Right atrium auricular region (tissue), 2 donors: ENCODE data around the gene CD109. TPM values are rescaled to one million over a fixed set of nuclear protein-coding genes. Genes with fewer than 3 reads are reported as not detected.

Experiments used
- DNase-seq: peaks from one replicate; pipeline ENCODE4 v3.0.0-alpha.2; 2019; ENCODE audit warnings: low spot score
- H3K27ac ChIP-seq, 2 donors: fragments of 200-600 bp; sonication (generic); 1 replicate in 1 of 2; 2 replicates in 1 of 2; pipeline ENCODE4 v1.5.1; 2016 to 2019
- H3K27me3 ChIP-seq, 2 donors: fragments of 200-600 bp; sonication (generic); one replicate each; pipeline versions ENCODE4 v1.5.1 to v1.6.0; 2017 to 2019
- H3K36me3 ChIP-seq: fragments of 200-600 bp; sonication (generic); one replicate; pipeline ENCODE4 v1.5.1; 2016
- H3K4me1 ChIP-seq, 2 donors: fragments of 200-600 bp; sonication (generic); one replicate each; pipeline versions ENCODE4 v1.5.1 to v1.6.0; 2017 to 2019
- H3K4me3 ChIP-seq, 2 donors: fragments of 200-600 bp; sonication (generic); 1 replicate in 1 of 2; 2 replicates in 1 of 2; pipeline ENCODE4 v1.5.1; 2017 to 2019; ENCODE audit warnings: mild to moderate bottlenecking in 1 of 2, moderate library complexity in 1 of 2
- H3K9me3 ChIP-seq, 2 donors: fragments of 200-600 bp; sonication (generic); one replicate each; pipeline ENCODE4 v1.5.1; 2019
- total RNA-seq, 2 donors: library from RNA; depleted of rRNA; stranded (reverse); fragments of >200 nt; gene quantifications; one replicate each; pipeline ENCODE4 v1.1.0, GENCODE V29; 2016
- TF ChIP-seq, protein P1 (sequence below), 2 donors: fragments of 200-600 bp; sonication (generic); IDR thresholded peaks; one replicate each; pipeline ENCODE4 v1.5.1; 2019; ENCODE audit warnings: antibody characterized with exemption in 2 of 2

Gene CD109
- total RNA-seq: 10 to 100 TPM; 18.7 to 30.1 TPM

DNA sequence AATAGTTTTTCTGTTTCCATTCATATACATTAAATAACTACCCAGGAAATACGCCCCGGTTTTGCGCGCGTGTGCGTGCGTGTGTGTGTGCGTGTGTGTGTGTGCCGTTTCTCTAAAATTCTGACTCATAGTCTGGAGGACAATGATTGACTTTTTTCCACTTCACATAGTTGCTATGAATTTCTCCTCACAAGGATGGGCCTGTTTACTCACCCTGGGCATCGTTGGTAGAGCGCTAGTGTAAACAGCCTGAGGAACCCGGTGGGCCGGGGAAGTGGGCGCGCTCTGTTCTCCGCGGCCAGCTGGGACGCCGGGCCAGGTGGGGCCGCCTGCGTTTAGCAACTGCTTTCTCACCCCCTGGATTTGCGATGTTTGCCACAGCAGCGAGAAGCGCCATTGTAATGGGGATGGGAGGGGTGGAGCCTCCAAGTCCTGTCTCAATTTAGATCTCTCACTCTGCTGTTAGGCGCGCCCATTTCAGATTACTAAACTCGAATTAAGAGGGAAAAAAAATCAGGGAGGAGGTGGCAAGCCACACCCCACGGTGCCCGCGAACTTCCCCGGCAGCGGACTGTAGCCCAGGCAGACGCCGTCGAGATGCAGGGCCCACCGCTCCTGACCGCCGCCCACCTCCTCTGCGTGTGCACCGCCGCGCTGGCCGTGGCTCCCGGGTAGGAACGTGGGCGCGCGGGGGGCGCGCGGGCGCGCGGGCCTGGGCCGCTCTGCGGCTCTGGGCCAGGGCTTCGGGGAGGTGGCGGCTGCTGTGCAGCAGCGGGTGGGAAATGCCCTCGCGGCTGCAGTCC is at the start of gene CD109:
TSS of gene CD109 (plus strand) at position 585 of the 803 bp plus-strand sequence. CDS start at position 598, 13 bp downstream.
- peak within 1 kb of the TSS; percentile 83 to 86 for H3K27ac ChIP-seq
- no peak for DNase-seq
- TF ChIP-seq, protein P1, sequence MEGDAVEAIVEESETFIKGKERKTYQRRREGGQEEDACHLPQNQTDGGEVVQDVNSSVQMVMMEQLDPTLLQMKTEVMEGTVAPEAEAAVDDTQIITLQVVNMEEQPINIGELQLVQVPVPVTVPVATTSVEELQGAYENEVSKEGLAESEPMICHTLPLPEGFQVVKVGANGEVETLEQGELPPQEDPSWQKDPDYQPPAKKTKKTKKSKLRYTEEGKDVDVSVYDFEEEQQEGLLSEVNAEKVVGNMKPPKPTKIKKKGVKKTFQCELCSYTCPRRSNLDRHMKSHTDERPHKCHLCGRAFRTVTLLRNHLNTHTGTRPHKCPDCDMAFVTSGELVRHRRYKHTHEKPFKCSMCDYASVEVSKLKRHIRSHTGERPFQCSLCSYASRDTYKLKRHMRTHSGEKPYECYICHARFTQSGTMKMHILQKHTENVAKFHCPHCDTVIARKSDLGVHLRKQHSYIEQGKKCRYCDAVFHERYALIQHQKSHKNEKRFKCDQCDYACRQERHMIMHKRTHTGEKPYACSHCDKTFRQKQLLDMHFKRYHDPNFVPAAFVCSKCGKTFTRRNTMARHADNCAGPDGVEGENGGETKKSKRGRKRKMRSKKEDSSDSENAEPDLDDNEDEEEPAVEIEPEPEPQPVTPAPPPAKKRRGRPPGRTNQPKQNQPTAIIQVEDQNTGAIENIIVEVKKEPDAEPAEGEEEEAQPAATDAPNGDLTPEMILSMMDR (IDR thresholded peaks at IDR 0.05): no peak
- H3K4me3 ChIP-seq: peak within 1 kb of the TSS; percentile 61 to 63
- H3K9me3 ChIP-seq: no peaks in the 10 kb centered on the region
- no peaks in the 10 kb centered on the region for H3K27me3 ChIP-seq
- H3K36me3 ChIP-seq: no peaks in the 10 kb centered on the region
- H3K4me1 ChIP-seq: peaks cover 0 to 24% of the 10 kb centered on the region in 2 donors

DNA sequence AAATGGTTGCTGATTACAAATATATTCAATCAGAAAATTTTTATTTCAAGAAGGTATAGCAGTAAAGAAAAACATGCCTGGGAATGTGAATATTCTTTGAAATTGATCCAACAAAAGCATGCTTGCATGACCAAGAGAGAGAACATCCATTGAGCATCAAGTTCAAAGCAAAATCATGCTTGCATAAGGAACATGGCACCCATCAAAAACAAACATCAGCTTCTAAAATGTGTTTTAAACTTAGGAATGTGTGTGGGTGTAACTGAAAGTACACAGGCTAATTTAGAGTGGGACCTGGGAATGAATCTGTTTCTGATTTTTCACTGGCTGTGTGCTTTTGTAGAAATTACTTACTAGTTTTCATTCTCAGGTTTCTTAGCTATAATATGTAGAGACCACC is 47.8 kb upstream of the CD109 start:
- DNase-seq: no peak
- Histone ChIP-seq H3K27ac (no peak overlapping the region), H3K9me3 (no peaks in the 10 kb centered on the region), H3K36me3 (peaks cover 13% of the 10 kb centered on the region), H3K4me1 (peaks cover 0 to 25% of the 10 kb centered on the region in 2 donors), H3K27me3 (no peaks in the 10 kb centered on the region), H3K4me3 (no peak overlapping the region)
- TF ChIP-seq, protein P1 (IDR thresholded peaks at IDR 0.05): no peak

DNA sequence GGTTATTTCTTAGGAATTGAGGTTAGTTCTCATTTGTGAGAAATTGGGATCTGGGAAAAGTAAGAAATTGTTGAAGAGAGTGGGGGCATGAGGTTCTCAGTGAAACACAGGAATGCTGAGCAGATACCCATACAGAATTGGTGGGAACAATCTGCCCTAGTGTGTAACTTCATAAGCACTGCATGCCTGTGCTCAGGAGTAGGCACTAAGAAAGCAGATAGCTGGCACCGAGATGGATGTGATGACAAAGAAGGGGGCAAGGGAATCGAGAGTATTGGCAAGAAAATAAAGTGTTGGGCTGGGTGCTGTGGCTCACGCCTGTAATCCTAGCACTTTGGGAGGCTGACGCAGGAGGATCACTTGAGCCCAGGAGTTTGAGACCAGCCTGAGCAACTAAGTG is 46.2 kb upstream of the CD109 start:
- no peak for DNase-seq
- no peaks in the 10 kb centered on the region for H3K9me3 ChIP-seq
- H3K4me1 ChIP-seq: peaks cover 0 to 29% of the 10 kb centered on the region in 2 donors
- H3K4me3 ChIP-seq: no peak overlapping the region
- TF ChIP-seq, protein P1 (IDR thresholded peaks at IDR 0.05): no peak
- no peak overlapping the region for H3K27ac ChIP-seq
- peaks cover 13% of the 10 kb centered on the region for H3K36me3 ChIP-seq
- no peaks in the 10 kb centered on the region for H3K27me3 ChIP-seq

DNA sequence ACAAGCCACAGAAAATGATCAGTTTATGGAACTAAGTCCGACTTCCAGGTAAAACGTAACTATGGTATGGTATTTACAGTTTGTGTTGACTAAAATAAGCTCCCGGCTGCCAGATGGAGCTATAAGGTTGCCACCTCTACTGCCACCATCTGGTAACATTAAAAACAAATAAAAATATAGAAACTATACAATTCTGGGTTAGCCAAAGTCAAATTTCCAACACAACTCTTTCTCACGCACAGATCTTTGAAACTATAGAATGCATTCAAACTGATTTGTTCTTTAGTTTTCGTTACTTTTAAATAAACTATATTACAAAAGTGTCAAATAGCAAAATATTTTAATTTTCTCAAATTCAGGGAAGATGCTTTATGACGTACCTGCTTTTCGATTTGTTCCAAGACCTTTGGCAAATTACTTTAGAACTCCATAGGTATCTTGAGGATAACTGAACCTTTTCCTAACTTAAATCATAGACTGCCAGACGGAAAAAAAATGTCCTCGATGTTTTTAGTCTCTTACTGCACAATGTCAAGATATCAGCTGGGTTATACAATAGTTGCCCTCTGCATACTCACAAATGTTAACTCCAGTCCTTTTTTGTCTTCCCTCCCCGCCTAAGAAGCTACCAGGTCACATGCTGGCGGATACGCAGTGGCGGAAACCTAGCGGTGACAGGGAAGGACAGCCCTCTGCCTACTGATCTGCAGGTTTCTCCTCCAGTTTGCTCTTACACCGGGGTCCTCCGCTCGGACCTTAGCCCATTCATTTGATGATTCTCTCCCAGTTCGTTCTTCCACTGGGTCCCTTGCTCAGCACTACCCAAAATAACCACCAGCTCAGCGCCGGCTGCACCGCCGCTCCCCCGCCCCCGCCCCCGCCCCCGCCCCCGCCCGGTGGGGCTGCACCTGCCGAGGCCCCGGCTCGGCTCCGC is 43.1 kb upstream of the CD109 start:
- Histone ChIP-seq H3K4me1 (peaks cover 0 to 27% of the 10 kb centered on the region in 2 donors), H3K9me3 (no peaks in the 10 kb centered on the region), H3K36me3 (peaks cover 13% of the 10 kb centered on the region), H3K27me3 (no peaks in the 10 kb centered on the region), H3K4me3 (peak overlapping the region; percentile 92 to 100), H3K27ac (peak overlapping the region; percentile 97 to 100)
- TF ChIP-seq, protein P1 (IDR thresholded peaks at IDR 0.05): peak in 1 of 2 donors; percentile 51
- peak; percentile 74 for DNase-seq

DNA sequence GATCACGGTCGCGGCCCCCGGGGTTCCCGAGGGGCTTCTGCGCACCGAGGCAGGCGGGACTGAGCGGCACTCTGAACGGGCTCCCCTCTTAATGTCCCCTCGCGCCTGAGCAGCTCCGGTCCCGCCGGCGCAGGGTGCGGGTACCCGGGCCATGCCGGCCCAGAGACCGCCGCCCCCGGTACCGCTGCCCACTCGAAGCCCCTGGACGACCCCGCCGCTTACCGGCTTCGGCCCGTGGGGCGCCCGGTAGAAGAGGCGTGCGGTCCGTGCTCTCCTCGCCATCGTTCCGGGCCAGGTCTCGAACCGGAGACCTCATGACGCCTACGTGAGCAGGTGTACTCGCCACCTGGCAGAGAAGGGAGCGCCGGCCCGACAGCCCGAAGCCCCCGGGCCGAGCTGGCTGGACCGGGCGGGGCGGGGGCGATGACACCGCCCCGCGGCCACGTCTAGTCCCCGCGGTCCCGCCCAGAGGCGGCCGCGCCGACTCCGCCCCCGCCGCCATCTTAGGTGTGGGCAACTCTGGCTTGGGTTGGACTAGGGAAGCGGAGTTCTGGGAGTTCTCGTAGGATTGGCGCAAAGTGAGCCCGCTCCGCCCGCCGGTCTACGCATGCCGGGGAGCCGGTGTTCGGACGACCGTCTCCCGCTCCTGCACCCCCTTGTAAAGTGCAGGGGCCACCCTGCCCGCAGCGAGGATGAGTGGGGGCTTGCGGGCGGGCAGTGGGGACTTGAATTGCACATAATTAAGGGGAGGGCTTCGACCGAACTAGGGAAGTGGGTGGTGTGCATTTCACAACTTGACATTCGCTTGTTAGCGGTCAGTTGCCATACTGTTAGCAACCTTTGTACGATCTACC is 42.2 kb upstream of the CD109 start, which contains the start of gene SLC17A5:
TSS of gene SLC17A5 (minus strand) at position 422 of the 854 bp plus-strand sequence. CDS start at position 316, 106 bp downstream.
- peak; percentile 94 for DNase-seq
- TF ChIP-seq, protein P1 (IDR thresholded peaks at IDR 0.05): no peak
- peaks cover 5% of the 10 kb centered on the region for H3K36me3 ChIP-seq
- peak within 1 kb of the TSS; percentile 92 to 100 for H3K4me3 ChIP-seq
- H3K4me1 ChIP-seq: peaks cover 0 to 22% of the 10 kb centered on the region in 2 donors
- peak within 1 kb of the TSS; percentile 97 to 100 for H3K27ac ChIP-seq
- H3K27me3 ChIP-seq: no peaks in the 10 kb centered on the region
- no peaks in the 10 kb centered on the region for H3K9me3 ChIP-seq
